Measurements from ENCODE around the gene PPP1R13B.
"Not testable (repeated sequence)": the region's sequence is repeated elsewhere in the genome, so short reads cannot be mapped to it uniquely, and the experiment has no call there.

PPP1R13B gene

GRCh38 chr14:103841265-103841664 lies 6.1 kb downstream of the PPP1R13B start:
- not testable (repeated sequence) for H3K4me3 ChIP-seq (ENCODE audit: extremely low read depth, insufficient read depth, low read length, poor library complexity, severe bottlenecking); H3K9me3 ChIP-seq (ENCODE audit: control insufficient read depth, low read length); H3K4me1 ChIP-seq (ENCODE audit: control insufficient read depth, insufficient read depth, low read length, poor library complexity, severe bottlenecking); H3K27ac ChIP-seq (ENCODE audit: low read depth, low read length, severe bottlenecking); H3K36me3 ChIP-seq (ENCODE audit: control insufficient read depth, insufficient read depth, low read length)
- 92 to 100% methylated on average over 5 to 8 of the region's 12 CpGs for WGBS, 2 experiments (ENCODE audit: insufficient coverage in 2 of 2)

- Histone ChIP-seq H3K36me3 (ENCODE audit: control insufficient read depth, insufficient read depth, low read length) (no peaks in the 10 kb centered on the region), H3K9me3 (ENCODE audit: control insufficient read depth, low read length) (no peaks in the 10 kb centered on the region)
- no CpG with 5 or more reads among the region's 2 CpGs for WGBS, 2 experiments (ENCODE audit: insufficient coverage in 2 of 2)
Measured at GRCh38 chr14:103840014-103840413, 7.4 kb downstream of the PPP1R13B start.

GRCh38 chr14:103839579-103839978 lies 7.8 kb downstream of the PPP1R13B start:
- Histone ChIP-seq H3K4me3 (ENCODE audit: extremely low read depth, insufficient read depth, low read length, poor library complexity, severe bottlenecking) (no peak overlapping the region), H3K36me3 (ENCODE audit: control insufficient read depth, insufficient read depth, low read length) (no peaks in the 10 kb centered on the region), H3K27ac (ENCODE audit: low read depth, low read length, severe bottlenecking) (no peak overlapping the region), H3K9me3 (ENCODE audit: control insufficient read depth, low read length) (no peaks in the 10 kb centered on the region), H3K4me1 (ENCODE audit: control insufficient read depth, insufficient read depth, low read length, poor library complexity, severe bottlenecking) (no peaks in the 10 kb centered on the region)
- WGBS, 2 experiments (ENCODE audit: insufficient coverage in 2 of 2), result 83 to 90% methylated on average over 1 of the region's 1 CpG

More at GRCh38 chr14:103840014-103840413, 7.4 kb downstream of the PPP1R13B start:
- H3K4me3 ChIP-seq (ENCODE audit: extremely low read depth, insufficient read depth, low read length, poor library complexity, severe bottlenecking), result no peak overlapping the region
- H3K4me1 ChIP-seq (ENCODE audit: control insufficient read depth, insufficient read depth, low read length, poor library complexity, severe bottlenecking), result no peaks in the 10 kb centered on the region
- no peak overlapping the region for H3K27ac ChIP-seq (ENCODE audit: low read depth, low read length, severe bottlenecking)

- no peaks in the 10 kb centered on the region for H3K36me3 ChIP-seq (ENCODE audit: control insufficient read depth, insufficient read depth, low read length)
- H3K4me3 ChIP-seq (ENCODE audit: extremely low read depth, insufficient read depth, low read length, poor library complexity, severe bottlenecking), result no peak overlapping the region
- no peaks in the 10 kb centered on the region for H3K9me3 ChIP-seq (ENCODE audit: control insufficient read depth, low read length)
- no peak overlapping the region for H3K27ac ChIP-seq (ENCODE audit: low read depth, low read length, severe bottlenecking)
- no peaks in the 10 kb centered on the region for H3K4me1 ChIP-seq (ENCODE audit: control insufficient read depth, insufficient read depth, low read length, poor library complexity, severe bottlenecking)
- no CpG with 5 or more reads among the region's 1 CpG for WGBS, 2 experiments (ENCODE audit: insufficient coverage in 2 of 2)
Measured at GRCh38 chr14:103838117-103838516, 9.3 kb downstream of the PPP1R13B start.

GRCh38 chr14:103836976-103837725 lies 10.2 kb downstream of the PPP1R13B start:
- 89 to 92% methylated on average over 3 to 6 of the region's 6 CpGs for WGBS, 2 experiments (ENCODE audit: insufficient coverage in 2 of 2)
- H3K36me3 ChIP-seq (ENCODE audit: control insufficient read depth, insufficient read depth, low read length), result no peaks in the 10 kb centered on the region
- no peaks in the 10 kb centered on the region for H3K9me3 ChIP-seq (ENCODE audit: control insufficient read depth, low read length)
- H3K4me3 ChIP-seq (ENCODE audit: extremely low read depth, insufficient read depth, low read length, poor library complexity, severe bottlenecking), result no peak overlapping the region
- H3K4me1 ChIP-seq (ENCODE audit: control insufficient read depth, insufficient read depth, low read length, poor library complexity, severe bottlenecking), result no peaks in the 10 kb centered on the region
- H3K27ac ChIP-seq (ENCODE audit: low read depth, low read length, severe bottlenecking), result no peak overlapping the region

- H3K36me3 ChIP-seq (ENCODE audit: control insufficient read depth, insufficient read depth, low read length), result no peaks in the 10 kb centered on the region
- no peaks in the 10 kb centered on the region for H3K9me3 ChIP-seq (ENCODE audit: control insufficient read depth, low read length)
- no peak overlapping the region for H3K27ac ChIP-seq (ENCODE audit: low read depth, low read length, severe bottlenecking)
- no peaks in the 10 kb centered on the region for H3K4me1 ChIP-seq (ENCODE audit: control insufficient read depth, insufficient read depth, low read length, poor library complexity, severe bottlenecking)
- no peak overlapping the region for H3K4me3 ChIP-seq (ENCODE audit: extremely low read depth, insufficient read depth, low read length, poor library complexity, severe bottlenecking)
- 83 to 100% methylated on average over 1 of the region's 2 CpGs for WGBS, 2 experiments (ENCODE audit: insufficient coverage in 2 of 2)
Measured at GRCh38 chr14:103834956-103835355, 12.4 kb downstream of the PPP1R13B start.

- Histone ChIP-seq H3K27ac (ENCODE audit: low read depth, low read length, severe bottlenecking) (no peak overlapping the region), H3K4me1 (ENCODE audit: control insufficient read depth, insufficient read depth, low read length, poor library complexity, severe bottlenecking) (no peaks in the 10 kb centered on the region), H3K4me3 (ENCODE audit: extremely low read depth, insufficient read depth, low read length, poor library complexity, severe bottlenecking) (no peak overlapping the region), H3K36me3 (ENCODE audit: control insufficient read depth, insufficient read depth, low read length) (no peaks in the 10 kb centered on the region), H3K9me3 (ENCODE audit: control insufficient read depth, low read length) (no peaks in the 10 kb centered on the region)
- 74 to 95% methylated on average over 3 to 4 of the region's 4 CpGs for WGBS, 2 experiments (ENCODE audit: insufficient coverage in 2 of 2)
Measured at GRCh38 chr14:103833711-103834110, 13.7 kb downstream of the PPP1R13B start.

GRCh38 chr14:103832046-103832445 lies 15.3 kb downstream of the PPP1R13B start:
- H3K4me1 ChIP-seq (ENCODE audit: control insufficient read depth, insufficient read depth, low read length, poor library complexity, severe bottlenecking), result no peaks in the 10 kb centered on the region
- no peak overlapping the region for H3K4me3 ChIP-seq (ENCODE audit: extremely low read depth, insufficient read depth, low read length, poor library complexity, severe bottlenecking)
- H3K9me3 ChIP-seq (ENCODE audit: control insufficient read depth, low read length), result no peaks in the 10 kb centered on the region
- no peaks in the 10 kb centered on the region for H3K36me3 ChIP-seq (ENCODE audit: control insufficient read depth, insufficient read depth, low read length)
- no peak overlapping the region for H3K27ac ChIP-seq (ENCODE audit: low read depth, low read length, severe bottlenecking)
- 86% methylated on average over 1 of the region's 1 CpG; no CpG with 5 or more reads in 1 of the 2 experiments for WGBS, 2 experiments (ENCODE audit: insufficient coverage in 2 of 2)

- Histone ChIP-seq H3K27ac (ENCODE audit: low read depth, low read length, severe bottlenecking) (no peak overlapping the region), H3K4me1 (ENCODE audit: control insufficient read depth, insufficient read depth, low read length, poor library complexity, severe bottlenecking) (no peaks in the 10 kb centered on the region), H3K36me3 (ENCODE audit: control insufficient read depth, insufficient read depth, low read length) (no peaks in the 10 kb centered on the region), H3K4me3 (ENCODE audit: extremely low read depth, insufficient read depth, low read length, poor library complexity, severe bottlenecking) (no peak overlapping the region), H3K9me3 (ENCODE audit: control insufficient read depth, low read length) (no peaks in the 10 kb centered on the region)
- WGBS, 2 experiments (ENCODE audit: insufficient coverage in 2 of 2), result 95 to 97% methylated on average over 5 to 7 of the region's 14 CpGs
Measured at GRCh38 chr14:103830511-103831270, 16.7 kb downstream of the PPP1R13B start.

GRCh38 chr14:103828315-103828967 lies 18.9 kb downstream of the PPP1R13B start:
- H3K4me3 ChIP-seq (ENCODE audit: extremely low read depth, insufficient read depth, low read length, poor library complexity, severe bottlenecking), result no peak overlapping the region

More at GRCh38 chr14:103828315-103828967, 18.9 kb downstream of the PPP1R13B start:
- Histone ChIP-seq H3K9me3 (ENCODE audit: control insufficient read depth, low read length) (no peaks in the 10 kb centered on the region), H3K27ac (ENCODE audit: low read depth, low read length, severe bottlenecking) (no peak overlapping the region), H3K4me1 (ENCODE audit: control insufficient read depth, insufficient read depth, low read length, poor library complexity, severe bottlenecking) (no peaks in the 10 kb centered on the region), H3K36me3 (ENCODE audit: control insufficient read depth, insufficient read depth, low read length) (no peaks in the 10 kb centered on the region)
- 87 to 92% methylated on average over 6 of the region's 9 CpGs for WGBS, 2 experiments (ENCODE audit: insufficient coverage in 2 of 2)

Measured in mesodermal cell (in vitro differentiated cells).